ENCODE measurements around the gene GPR143.

The GPR143 gene

DNA sequence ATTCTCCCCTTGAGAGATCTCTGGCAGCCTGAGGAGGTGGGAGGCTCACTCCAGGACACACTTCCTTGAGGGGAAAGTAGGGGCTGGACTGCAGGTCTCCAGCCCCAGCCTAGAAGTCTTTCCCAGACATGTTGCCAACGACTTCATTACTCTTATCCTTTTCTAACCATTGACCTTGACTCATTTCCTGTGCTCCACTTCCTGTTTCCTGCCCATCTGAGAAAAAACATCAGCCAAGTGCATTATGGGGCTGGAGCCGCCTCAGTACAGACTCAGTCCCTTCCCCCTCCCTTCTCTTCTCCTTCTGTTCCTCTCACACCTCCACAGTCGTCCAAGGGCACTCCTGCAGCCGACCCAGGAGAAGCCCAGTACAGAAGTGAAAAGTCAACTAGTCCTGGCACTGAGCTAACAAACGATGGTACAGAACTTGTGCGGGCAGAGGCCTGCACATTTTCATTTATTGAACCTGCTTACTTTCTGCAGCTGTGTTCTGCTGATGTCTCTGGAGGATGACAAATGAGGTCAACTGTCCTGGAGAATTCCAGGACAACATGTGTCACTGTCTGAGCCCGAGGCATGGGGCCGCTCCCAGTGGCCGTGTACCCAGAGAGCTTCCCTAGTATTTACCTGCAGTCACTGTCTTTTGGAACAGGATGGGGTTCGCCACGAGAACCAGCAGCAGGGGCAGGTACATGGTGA is 20.1 kb downstream of the GPR143 start:
- no peak overlapping the region for H3K4me3 ChIP-seq (ENCODE audit: low read depth, low read length)
- no peaks in the 10 kb centered on the region for H3K9me3 ChIP-seq (ENCODE audit: control insufficient read depth, insufficient read depth, low read depth, low read length)
- TF ChIP-seq, protein P1, sequence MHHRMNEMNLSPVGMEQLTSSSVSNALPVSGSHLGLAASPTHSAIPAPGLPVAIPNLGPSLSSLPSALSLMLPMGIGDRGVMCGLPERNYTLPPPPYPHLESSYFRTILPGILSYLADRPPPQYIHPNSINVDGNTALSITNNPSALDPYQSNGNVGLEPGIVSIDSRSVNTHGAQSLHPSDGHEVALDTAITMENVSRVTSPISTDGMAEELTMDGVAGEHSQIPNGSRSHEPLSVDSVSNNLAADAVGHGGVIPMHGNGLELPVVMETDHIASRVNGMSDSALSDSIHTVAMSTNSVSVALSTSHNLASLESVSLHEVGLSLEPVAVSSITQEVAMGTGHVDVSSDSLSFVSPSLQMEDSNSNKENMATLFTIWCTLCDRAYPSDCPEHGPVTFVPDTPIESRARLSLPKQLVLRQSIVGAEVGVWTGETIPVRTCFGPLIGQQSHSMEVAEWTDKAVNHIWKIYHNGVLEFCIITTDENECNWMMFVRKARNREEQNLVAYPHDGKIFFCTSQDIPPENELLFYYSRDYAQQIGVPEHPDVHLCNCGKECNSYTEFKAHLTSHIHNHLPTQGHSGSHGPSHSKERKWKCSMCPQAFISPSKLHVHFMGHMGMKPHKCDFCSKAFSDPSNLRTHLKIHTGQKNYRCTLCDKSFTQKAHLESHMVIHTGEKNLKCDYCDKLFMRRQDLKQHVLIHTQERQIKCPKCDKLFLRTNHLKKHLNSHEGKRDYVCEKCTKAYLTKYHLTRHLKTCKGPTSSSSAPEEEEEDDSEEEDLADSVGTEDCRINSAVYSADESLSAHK (tag by site-specific recombination; IDR thresholded peaks at IDR 0.05) = no peak
- TF ChIP-seq SETDB1 (IDR thresholded peaks at IDR 0.05; ENCODE audit: insufficient read length, low read length) = peak; percentile 57
- H3K36me3 ChIP-seq (ENCODE audit: control insufficient read depth in 2 of 2, insufficient read depth in 1 of 2, low read length in 2 of 2) = no peaks in the 10 kb centered on the region
- H3K4me1 ChIP-seq (ENCODE audit: control insufficient read depth, insufficient read depth, low read length) = no peaks in the 10 kb centered on the region
- ChIA-PET CTCF (interaction anchor here (0.6 kb wide), 1 partner anchor 373 kb away, joined by 4 read pairs; no protein-coding TSS in a partner anchor), POLR2A (no interaction called here)
- H3K27ac ChIP-seq (ENCODE audit: extremely low read depth, low read depth, low read length) = no peak overlapping the region

DNA sequence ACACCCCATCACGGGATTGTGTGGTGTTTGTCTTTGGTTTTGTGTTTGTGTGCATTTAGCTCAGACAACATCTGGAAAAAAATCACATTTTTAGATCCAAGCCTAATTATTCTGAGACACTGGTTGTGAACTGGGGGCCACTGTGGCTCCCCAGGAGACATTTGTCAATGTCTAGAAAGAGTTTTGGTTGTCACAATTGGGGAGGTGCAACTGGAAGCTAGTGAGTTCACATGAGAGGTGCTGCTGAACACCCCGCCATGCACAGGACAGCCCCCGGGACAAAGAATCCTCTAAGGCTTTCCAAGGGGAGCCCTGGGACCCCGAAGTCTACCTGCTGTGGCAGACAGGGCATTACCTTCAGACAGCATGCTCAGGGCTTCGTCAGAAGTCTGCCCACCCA is 26.5 kb downstream of the GPR143 start:
- TF ChIP-seq ZNF391 (tag by site-specific recombination; IDR thresholded peaks at IDR 0.05; ENCODE audit: borderline replicate concordance, low read depth) = no peak
- TF ChIP-seq ZNF585B (tag by site-specific recombination; IDR thresholded peaks at IDR 0.05) = no peak
- no peak for TF ChIP-seq ZNF211 (tag by site-specific recombination; IDR thresholded peaks at IDR 0.05; ENCODE audit: low read depth)
- no peak for TF ChIP-seq BCL11B (tag by site-specific recombination; IDR thresholded peaks at IDR 0.05; ENCODE audit: low read depth)
- TF ChIP-seq, protein P2, sequence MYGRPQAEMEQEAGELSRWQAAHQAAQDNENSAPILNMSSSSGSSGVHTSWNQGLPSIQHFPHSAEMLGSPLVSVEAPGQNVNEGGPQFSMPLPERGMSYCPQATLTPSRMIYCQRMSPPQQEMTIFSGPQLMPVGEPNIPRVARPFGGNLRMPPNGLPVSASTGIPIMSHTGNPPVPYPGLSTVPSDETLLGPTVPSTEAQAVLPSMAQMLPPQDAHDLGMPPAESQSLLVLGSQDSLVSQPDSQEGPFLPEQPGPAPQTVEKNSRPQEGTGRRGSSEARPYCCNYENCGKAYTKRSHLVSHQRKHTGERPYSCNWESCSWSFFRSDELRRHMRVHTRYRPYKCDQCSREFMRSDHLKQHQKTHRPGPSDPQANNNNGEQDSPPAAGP (tag by site-specific recombination; IDR thresholded peaks at IDR 0.05) = no peak
- TF ChIP-seq MEIS1 (CRISPR knock-in tag; IDR thresholded peaks at IDR 0.05; ENCODE audit: borderline replicate concordance) = no peak
- TF ChIP-seq ZNF624 (tag by site-specific recombination; IDR thresholded peaks at IDR 0.05) = no peak
- TF ChIP-seq, protein P3, sequence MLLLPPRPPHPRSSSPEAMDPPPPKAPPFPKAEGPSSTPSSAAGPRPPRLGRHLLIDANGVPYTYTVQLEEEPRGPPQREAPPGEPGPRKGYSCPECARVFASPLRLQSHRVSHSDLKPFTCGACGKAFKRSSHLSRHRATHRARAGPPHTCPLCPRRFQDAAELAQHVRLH (tag by site-specific recombination; IDR thresholded peaks at IDR 0.05) = no peak
- TF ChIP-seq GLI2 (tag by site-specific recombination; IDR thresholded peaks at IDR 0.05; ENCODE audit: borderline replicate concordance, low read depth) = no peak
- TF ChIP-seq, protein P4, sequence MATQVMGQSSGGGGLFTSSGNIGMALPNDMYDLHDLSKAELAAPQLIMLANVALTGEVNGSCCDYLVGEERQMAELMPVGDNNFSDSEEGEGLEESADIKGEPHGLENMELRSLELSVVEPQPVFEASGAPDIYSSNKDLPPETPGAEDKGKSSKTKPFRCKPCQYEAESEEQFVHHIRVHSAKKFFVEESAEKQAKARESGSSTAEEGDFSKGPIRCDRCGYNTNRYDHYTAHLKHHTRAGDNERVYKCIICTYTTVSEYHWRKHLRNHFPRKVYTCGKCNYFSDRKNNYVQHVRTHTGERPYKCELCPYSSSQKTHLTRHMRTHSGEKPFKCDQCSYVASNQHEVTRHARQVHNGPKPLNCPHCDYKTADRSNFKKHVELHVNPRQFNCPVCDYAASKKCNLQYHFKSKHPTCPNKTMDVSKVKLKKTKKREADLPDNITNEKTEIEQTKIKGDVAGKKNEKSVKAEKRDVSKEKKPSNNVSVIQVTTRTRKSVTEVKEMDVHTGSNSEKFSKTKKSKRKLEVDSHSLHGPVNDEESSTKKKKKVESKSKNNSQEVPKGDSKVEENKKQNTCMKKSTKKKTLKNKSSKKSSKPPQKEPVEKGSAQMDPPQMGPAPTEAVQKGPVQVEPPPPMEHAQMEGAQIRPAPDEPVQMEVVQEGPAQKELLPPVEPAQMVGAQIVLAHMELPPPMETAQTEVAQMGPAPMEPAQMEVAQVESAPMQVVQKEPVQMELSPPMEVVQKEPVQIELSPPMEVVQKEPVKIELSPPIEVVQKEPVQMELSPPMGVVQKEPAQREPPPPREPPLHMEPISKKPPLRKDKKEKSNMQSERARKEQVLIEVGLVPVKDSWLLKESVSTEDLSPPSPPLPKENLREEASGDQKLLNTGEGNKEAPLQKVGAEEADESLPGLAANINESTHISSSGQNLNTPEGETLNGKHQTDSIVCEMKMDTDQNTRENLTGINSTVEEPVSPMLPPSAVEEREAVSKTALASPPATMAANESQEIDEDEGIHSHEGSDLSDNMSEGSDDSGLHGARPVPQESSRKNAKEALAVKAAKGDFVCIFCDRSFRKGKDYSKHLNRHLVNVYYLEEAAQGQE (tag by site-specific recombination; IDR thresholded peaks at IDR 0.05) = no peak
- TF ChIP-seq GLI4 (tag by site-specific recombination; IDR thresholded peaks at IDR 0.05) = no peak
- no peak for TF ChIP-seq ZNF548 (tag by site-specific recombination; IDR thresholded peaks at IDR 0.05)
- no peak for TF ChIP-seq ZEB2 (tag by site-specific recombination; IDR thresholded peaks at IDR 0.05)
- TF ChIP-seq TRIM28 (IDR thresholded peaks at IDR 0.05; ENCODE audit: borderline replicate concordance, low read length) = no peak
- TF ChIP-seq, protein P1 (tag by site-specific recombination; IDR thresholded peaks at IDR 0.05) = no peak
- H3K4me1 ChIP-seq (ENCODE audit: control insufficient read depth, insufficient read depth, low read length) = no peaks in the 10 kb centered on the region
- ChIA-PET POLR2A (no interaction called here), CTCF (no interaction called here)
- no peaks in the 10 kb centered on the region for H3K9me3 ChIP-seq (ENCODE audit: control insufficient read depth, insufficient read depth, low read depth, low read length)
- H3K4me3 ChIP-seq (ENCODE audit: low read depth, low read length) = no peak overlapping the region
- no peaks in the 10 kb centered on the region for H3K36me3 ChIP-seq (ENCODE audit: control insufficient read depth in 2 of 2, insufficient read depth in 1 of 2, low read length in 2 of 2)
- no peak overlapping the region for H3K27ac ChIP-seq (ENCODE audit: extremely low read depth, low read depth, low read length)

Measured in HEK293 (cell line).